HG02623 (cell line): ENCODE results near the gene LENG8.
"Not testable (repeated sequence)": the region's sequence is repeated elsewhere in the genome, so short reads cannot be mapped to it uniquely, and the experiment has no call there.

ENCODE experiments used
- ATAC-seq: cut with Tn5 transposase; IDR thresholded peaks from one replicate; pipeline ENCODE4 v1.9.1; 2021; ENCODE audit warnings: moderate library complexity; ENCODE audit not compliant: unreplicated experiment

LENG8 gene

GRCh38 chr19:54439174-54439851, 9.7 kb upstream of the LENG8 start:
- no peak for ATAC-seq

DNA sequence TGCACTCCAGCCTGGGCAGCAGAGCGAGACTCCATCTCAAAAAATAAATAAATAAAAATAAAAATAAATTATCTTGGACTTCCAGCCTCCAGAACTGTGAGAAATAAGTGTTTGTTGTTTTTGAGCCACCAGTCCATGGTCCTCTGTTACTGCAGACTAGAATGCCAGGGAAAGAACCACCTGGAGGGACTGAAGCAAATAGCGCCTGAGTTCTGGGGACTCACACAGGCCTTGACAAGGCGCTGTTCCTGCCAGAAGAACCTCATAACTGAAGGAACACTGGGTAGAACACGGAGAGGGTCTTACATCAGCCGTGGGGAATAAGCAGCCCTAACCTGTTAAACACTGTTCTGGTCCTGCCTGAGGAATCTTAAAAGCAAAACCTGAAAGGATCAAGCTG, 8.4 kb upstream of the LENG8 start:
- no peak for ATAC-seq

DNA sequence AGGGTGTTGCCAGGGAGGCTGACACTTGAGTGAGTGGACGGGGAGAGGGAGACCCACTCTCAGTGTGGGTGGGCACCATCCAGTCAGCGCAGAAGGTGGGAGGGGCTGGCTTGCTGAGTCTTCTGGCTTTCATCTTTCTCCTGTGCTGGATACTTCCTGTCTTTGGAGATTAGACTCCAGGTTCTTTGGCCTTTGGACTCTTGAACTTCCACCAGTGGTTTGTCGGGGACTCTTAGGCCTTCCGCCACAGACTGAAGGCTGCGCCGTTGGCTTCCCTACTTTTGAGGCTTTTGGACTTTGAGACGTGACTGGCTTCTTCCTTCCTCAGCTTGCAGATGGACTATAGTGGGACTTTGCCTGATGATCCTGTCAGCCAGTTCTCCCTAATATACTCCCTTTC, 4.3 kb upstream of the LENG8 start:
- ATAC-seq, result no peak

GRCh38 chr19:54446349-54446748, 2.6 kb upstream of the LENG8 start:
- ATAC-seq, result not testable (repeated sequence)

- ATAC-seq, result no peak
These were observed 792 bp upstream of the LENG8 start for GRCh38 chr19:54448040-54448773.

DNA sequence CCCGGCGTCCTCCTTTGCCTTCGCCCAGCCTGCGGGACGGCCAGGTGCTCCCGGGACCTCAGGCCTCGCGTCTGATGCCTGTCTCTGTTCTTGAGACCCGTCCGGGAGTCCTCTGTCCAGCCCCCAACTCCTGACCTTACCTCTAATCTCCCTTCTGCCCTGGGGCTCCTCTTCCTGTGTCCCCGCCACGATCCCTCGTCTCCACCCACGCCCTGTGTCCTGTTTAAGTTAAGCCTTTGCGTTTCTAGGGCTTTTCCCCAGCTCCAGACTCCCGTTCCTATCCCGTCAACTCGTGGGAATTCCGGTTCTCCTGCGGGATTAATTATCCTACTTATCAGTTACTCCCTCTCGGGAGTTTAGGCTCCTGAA, 686 bp downstream of the LENG8 start:
- no peak for ATAC-seq

GRCh38 chr19:54451331-54451871, 2.4 kb downstream of the LENG8 start:
- no peak for ATAC-seq

GRCh38 chr19:54451997-54452396, 3.0 kb downstream of the LENG8 start:
- ATAC-seq, result no peak

DNA sequence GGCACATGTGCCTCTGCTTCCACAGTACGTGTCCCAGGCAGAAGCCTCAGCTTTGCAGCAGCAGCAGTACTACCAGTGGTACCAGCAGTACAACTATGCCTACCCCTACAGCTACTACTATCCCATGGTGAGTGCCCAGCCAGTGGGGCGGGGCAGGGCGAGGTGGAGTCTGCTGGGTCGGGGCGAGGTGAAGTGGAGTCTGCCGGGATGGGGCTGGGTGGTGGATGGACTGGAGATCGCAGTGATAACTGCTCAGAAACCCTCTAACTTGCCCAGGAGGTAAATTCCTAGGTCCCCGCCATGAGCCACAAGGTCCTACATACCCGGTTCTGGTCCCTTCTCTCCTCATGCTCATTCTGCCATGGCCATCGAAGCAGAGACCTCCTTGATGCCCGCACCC, 3.6 kb downstream of the LENG8 start:
- ATAC-seq, result no peak

DNA sequence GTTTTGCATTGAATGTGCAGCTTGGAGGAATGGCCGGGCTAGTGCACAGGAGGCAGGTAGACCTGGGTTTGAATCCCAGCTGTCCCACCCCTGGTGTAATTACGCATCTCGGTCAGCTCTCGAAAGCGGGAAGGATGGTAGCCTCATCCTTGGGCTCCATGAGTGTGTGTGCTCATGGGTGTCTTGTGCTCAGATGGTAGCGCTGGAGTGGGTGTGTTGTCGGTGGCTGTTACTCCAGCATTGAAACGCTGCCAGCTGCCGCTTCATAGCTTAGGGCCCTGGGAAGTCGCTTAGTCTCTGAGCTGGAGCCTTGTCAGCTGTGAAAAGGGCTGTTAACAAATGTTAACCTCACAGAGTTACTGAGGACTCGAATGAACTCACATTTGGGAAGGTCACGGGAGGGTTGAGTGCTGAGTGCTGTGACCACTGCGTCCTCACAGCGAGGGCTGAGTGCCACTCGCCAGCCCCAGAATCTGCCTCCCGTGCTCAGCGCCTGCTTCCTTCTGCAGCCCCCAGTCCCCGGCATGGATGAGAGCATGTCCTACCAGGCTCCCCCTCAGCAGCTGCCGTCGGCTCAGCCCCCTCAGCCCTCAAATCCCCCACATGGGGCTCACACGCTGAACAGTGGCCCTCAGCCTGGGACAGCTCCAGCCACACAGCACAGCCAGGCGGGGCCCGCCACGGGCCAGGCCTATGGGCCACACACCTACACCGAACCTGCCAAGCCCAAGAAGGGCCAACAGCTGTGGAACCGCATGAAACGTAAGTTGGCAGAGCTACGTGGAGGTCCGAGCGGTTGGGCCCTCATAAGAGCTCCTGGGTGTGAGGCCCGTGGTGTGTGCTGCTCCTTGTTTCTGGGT, 5.2 kb downstream of the LENG8 start:
- ATAC-seq, result no peak

DNA sequence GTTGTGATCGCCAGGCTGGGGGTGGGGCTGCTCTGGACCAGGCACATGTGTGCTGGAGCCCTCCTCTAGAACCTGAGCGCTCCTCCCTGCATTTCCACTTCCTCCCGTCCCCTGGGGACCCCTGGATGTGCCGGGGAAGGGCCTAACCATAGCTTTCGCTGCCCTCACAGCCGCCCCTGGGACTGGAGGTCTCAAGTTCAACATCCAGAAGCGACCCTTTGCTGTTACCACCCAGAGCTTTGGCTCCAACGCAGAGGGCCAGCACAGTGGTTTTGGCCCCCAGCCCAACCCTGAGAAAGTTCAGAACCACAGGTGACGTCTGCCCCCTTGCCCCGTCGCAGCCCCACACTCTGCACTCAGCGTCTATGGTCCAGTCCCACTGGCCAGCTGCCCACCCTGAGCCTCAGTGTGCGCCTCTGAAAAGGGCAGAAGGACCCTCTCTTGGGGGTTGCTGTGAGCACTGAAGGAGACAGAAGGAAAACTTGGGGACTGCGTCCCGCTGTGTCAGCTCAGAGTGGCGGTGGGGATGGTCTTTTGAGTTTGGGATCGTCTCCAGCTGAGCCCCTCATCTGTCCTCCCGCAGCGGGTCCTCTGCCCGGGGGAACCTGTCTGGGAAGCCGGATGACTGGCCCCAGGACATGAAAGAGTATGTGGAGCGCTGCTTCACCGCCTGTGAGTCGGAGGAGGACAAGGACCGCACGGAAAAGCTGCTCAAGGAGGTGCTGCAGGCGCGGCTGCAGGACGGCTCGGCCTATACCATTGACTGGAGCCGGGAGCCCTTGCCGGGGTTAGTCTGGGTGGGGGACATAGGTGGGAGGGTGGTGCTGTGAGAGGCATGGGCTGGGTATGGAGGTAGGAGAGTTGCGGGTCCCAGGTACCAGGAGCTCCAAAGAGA, 6.0 kb downstream of the LENG8 start:
- ATAC-seq, result no peak

- ATAC-seq, result no peak
These were observed 6.9 kb downstream of the LENG8 start for GRCh38 chr19:54455786-54456422.

DNA sequence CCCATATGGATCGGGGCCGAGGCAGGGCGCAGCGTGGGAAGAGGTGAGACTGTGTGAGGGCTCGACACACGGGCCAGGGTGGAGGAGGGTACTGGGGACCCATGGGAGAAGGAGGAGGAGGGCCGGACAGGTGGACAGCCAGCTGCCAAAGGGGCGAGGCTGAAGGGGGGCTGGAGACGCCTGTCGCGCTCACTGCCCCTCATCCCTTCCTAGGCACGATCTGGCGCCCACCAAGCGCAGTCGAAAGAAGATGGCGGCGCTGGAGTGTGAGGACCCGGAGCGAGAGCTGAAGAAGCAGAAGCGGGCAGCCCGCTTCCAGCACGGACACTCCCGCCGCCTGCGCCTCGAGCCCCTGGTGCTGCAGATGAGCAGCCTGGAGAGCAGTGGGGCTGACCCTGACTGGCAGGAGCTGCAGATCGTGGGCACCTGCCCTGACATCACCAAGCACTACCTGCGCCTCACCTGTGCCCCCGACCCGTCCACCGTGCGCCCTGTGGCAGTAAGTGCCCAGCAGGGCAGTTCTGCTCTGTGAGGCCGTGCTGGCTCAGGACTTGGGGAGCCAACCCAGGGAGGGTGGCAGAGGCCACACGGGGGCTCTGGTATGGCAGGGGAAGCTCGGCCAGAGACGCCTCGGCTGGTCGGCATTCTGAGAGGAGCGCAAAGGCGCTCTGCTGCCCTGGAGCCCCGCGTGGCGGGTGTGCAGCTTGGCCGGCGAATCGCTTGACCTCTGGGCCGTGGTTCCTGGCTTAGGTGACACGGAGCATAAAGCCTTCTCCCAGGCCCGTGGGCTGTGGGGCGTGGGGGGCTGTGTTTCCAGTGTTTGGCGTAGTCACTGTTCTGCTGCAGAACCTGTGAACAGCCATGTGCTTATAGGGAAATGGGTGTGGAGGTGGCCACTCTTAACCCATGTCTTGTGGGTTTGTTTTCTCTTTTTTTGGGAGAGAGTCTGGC, 7.7 kb downstream of the LENG8 start:
- ATAC-seq, result no peak

- no peak for ATAC-seq
These were observed 9.0 kb downstream of the LENG8 start for GRCh38 chr19:54457773-54458647.

DNA sequence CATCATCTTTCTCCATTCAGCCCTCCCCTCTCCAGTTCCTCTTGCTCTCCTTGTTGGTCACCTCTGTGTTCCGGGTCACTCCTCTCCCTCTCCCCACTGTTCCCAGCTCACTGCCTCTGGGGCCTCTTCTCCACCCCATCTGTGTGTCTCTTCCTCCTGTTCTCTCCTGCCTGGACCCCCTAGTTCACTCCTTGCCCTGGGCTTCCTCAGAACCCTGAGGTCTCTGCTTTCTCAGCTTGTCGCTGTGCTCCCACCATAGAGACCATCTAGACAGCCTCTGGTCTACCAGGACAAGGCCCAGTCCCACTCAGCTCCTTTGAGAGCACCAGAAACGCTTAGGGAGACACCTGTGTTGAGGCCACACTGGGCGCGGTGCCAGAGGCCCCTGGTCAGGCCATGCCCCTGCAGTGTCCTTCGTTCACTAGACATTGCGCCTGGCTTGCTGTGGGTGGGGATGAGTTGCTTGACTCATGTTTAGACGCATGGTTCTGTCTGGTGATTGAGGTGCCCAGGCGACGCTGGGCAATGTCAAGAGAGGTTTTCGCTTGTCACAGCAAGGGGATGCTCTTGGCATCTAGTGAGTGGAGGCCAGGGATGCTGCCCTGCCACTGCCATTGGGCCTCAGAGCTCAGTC, 9.8 kb downstream of the LENG8 start:
- ATAC-seq, result no peak

DNA sequence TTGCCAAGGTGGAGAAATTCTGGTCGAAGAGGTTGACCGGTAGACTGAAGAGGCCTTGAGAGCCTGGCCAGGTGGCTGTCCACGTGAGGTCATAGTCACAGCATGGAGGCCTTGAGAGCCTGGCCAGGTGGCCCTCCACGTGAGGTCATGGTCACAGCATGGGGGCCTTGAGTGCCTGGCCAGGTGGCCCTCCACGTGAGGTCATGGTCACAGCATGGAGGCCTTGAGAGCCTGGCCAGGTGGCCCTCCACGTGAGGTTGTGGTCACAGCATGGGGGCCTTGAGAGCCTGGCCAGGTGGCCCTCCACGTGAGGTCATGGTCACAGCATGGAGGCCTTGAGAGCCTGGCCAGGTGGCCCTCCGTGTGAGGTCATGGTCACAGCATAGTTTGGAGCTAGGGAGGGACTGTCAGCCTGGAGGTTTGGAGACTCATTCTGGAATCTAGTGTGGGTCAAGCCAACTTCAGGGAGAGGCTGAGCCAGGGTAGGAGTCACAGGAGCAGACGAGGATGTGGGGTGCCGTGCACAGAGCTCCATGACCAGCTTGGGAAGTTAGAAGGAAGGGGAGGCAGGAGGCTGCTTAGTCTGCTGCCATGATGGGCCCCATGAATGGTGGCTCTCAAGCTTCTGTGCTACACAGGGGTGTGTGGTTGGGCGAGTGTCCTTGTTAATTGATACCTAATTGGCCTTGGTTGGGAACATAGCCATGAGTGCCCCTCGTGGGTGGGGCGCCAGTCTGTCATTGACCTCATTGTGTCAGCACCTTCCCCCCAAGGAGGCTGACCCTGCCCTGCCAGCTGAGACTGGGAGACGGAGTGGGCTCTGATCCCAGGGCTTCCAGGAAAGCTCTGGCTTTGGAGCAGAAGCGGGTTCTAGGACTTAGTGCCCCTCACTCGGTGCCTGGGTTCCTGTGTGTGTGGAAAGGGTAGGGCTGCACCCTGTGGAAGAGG, 10.6 kb downstream of the LENG8 start:
- ATAC-seq, result no peak
